Activated naive CD8-positive, alpha-beta T cell treated with anti-CD3 and anti-CD28 coated beads, Interleukin-2, amount 50 U/mL, for 16 hours (primary cell): ENCODE data around the gene OR5M11.
"Not testable (repeated sequence)": the region's sequence is repeated elsewhere in the genome, so short reads cannot be mapped to it uniquely, and the experiment has no call there.

Experiments
- DNase-seq: peaks from one replicate; pipeline ENCODE4 v3.0.0-alpha.2; 2020; ENCODE audit warnings: low read depth, low spot score

The OR5M11 gene

DNA sequence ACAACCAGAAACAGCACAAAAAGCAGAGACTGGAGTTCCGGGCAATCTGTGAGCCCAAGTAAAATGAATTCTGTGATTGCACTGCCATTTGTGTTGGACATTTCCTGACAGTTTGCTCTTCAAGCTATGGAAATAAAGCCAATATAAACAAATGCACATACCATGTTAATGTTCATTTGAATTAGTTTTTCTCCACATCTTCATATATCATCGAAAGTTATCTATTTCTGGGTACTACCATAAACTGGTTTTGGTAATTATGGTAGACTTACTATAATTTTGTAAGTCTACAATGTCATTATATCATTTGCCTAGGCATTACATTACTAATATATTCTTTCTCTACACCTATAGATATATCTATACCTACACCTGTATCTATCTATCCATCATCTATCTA lies at the start of gene OR5M11:
Gene OR5M11 (minus strand): TSS at position 101 of the 400 bp plus-strand sequence. CDS start 0 bp downstream, at position 101.
- DNase-seq: no peak

DNA sequence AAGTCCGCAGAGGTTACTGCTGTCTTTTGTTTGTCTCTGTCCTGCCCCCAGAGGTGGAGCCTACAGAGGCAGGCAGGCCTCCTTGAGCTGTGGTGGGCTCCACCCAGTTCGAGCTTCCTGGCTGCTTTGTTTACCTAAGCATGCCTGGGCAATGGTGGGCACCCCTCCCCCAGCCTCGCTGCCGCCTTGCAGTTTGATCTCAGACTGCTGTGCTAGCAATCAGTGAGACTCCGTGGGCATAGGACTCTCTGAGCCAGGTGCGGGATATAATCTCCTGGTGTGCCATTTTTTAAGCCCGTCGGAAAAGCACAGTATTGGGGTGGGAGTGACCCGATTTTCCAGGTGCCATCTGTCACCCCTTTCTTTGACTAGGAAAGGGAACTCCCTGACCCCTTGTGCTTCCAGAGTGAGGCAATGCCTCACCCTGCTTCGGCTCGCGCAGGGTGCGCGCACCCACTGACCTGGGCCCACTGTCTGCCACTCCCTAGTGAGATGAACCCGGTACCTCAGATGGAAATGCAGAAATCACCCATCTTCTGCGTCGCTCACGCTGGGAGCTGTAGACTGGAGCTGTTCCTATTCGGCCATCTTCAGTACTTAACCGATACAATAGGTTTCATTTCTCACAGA lies 49.1 kb upstream of the OR5M11 start:
- DNase-seq: not testable (repeated sequence)

GRCh38 chr11:56577621-56578020 lies 34.6 kb upstream of the OR5M11 start, which contains the start of gene OR5M10:
Gene OR5M10 (minus strand): TSS chr11:56577721. CDS start chr11:56577721, 0 bp downstream.
- no peak for DNase-seq

DNA sequence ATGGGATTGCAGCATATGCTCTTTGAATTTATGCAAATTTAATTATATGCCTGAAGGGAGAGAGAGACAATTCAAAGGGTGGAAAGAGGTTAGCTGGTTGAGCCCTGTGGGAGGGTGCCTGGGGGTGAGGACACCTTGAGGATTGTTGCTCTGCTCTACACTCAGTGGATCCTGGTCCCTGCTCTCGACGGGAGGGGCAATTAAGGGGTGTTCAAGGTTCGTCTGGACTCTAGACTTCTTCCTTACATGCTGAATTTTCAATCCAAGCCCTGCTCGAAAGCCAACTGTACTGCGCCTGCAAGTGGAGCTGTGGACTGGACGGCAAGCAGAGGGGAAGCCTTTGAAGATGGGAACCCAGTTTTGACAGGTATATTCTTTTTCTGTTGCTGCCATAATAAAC lies 15.5 kb upstream of the OR5M11 start:
- no peak for DNase-seq

- not testable (repeated sequence) for DNase-seq
Measured at GRCh38 chr11:56554691-56555090, 11.6 kb upstream of the OR5M11 start.

DNA sequence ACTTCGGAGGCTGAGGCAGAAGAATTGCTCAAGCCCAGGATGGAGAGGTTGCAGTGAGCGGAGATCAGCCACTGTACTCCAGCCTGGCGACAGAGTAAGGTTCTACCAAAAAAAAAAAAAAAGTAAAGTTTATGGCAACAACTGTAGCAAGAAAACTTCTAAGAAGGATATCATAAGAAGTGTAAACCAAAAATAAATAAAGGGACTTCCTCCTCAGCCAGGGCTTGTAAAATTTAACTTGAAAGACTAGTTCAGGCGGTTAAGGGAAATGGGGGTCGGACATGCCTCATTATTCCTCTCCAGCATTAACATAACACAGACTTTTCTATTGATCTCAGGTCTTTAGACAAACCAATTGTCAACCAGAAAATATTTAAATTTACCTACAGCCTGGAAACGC lies 2.5 kb upstream of the OR5M11 start:
- DNase-seq: no peak

DNA sequence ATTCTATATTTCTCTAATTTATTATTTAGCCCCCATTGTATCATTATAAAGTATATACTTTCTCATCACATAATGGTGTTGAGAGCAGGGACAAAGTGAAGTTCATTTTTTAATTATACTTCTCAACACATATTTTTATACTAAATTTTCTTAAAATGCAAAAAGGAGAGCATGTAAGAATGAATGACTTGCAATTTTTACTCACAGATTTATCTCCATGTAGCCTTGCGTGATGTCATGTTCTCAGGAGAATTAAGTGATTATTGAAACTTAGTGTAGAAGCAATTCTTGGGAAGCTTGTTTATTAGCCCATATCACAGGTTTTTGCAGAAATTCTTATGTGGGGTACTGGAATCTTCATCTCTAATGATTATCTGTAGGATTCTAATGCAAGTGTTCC lies 682 bp upstream of the OR5M11 start:
- DNase-seq: no peak

GRCh38 chr11:56533054-56533740 lies 9.9 kb downstream of the OR5M11 start:
- no peak for DNase-seq

GRCh38 chr11:56531856-56532255 lies 11.2 kb downstream of the OR5M11 start:
- no peak for DNase-seq

DNA sequence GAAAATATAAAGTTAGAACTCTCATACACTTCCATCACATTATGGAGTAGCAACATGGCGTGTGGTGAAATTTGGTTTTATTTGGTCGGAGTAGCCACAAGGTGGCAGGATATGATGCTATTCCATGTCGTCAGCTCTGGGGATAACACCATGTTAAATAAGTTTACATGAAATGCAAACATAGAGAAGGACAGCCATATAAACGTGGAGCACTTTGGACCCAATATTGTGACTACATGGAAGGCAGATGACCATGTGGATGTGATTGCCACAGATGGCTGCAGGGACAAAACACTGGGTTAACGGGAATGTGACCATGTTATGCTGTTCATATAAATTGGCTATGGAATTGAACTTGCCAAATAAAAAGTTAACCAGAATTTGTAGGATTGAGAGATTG lies 21.0 kb downstream of the OR5M11 start:
- DNase-seq: no peak

- DNase-seq: no peak
Measured at GRCh38 chr11:56513280-56513679, 29.8 kb downstream of the OR5M11 start.

GRCh38 chr11:56509439-56509838 lies 33.6 kb downstream of the OR5M11 start:
- DNase-seq: no peak

DNA sequence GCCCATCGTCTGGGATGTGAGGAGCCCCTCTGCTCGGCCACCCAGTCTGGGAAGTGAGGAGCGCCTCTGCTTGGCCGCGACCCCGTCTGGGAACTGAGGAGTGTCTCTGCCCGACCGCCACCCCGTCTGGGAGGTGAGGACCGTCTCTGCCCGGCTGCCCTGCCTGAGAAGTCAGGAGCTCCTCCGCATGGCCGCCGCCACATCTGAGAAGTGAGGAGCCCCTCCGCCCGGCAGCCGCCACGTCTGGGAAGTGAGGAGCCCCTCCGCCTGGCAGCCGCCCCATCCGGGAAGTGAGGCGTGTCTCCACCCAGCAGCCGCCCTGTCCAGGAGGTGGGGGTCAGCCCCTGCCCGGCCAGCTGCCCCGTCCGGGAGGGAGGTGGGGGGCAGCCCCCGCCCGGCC lies 46.0 kb downstream of the OR5M11 start:
- DNase-seq: no peak

DNA sequence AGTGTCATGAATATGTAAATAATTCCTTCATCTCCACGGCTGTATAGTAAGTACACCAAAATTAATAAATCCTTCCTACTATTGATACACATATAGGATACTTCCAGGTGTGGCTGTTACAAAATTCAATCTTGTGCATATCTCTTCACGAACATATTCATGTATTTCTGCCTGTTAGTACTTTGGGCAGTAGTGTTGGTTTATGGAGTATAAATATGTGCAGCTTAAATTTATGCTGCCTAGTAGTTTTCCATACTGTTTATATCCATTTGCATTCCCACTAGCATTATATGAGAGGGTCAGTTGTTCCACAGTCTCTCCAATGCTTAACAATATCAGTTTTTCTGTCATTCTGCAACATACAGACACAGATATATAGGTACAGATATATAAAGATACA lies 47.9 kb downstream of the OR5M11 start:
- DNase-seq: no peak
